Loucy (cell line): ENCODE results near the gene ROPN1B.
"Not testable (repeated sequence)": the region's sequence is repeated elsewhere in the genome, so short reads cannot be mapped to it uniquely, and the experiment has no call there.

Experiments
- EZH2phosphoT487 ChIP-seq: fragments of 200-600 bp; IDR thresholded peaks from 2 replicates; pipeline ENCODE4 v1.6.1; 2018; ENCODE audit warnings: antibody characterized with exemption, mild to moderate bottlenecking, moderate library complexity, borderline replicate concordance
- TF ChIP-seq, protein P1 (sequence below): fragments of 200-600 bp; sonication (generic); conservative IDR thresholded peaks from 2 replicates; pipeline ENCODE4 v1.5.1; 2014; ENCODE audit warnings: mild to moderate bottlenecking, antibody characterized with exemption, low read length

DNA sequence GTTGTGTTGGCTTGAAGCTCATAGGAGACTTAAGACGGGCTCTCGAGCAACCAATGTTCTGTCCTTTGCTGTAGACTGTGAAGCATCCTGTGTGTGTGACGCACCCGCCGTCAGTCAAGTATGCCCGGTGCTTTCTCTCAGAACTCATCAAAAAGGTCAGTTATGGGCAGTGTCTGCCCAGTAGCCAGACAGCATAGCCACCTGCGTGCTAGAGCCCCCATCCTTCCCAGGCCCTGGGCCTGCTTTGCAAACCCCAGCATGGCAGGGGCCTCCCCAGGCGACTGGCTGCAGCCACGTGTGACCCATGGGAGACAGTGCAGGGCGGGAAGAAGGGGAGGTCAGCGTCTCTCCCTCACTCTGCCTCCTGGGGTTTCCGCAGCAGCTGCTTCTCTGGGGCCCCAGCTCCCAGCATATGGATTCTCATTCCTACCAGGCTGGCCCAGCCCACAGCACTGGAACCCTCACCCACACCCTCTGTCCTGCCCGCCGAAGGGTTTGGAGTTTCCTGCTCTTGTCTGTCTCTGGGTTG, 48.2 kb upstream of the ROPN1B start:
- TF ChIP-seq, protein P1, sequence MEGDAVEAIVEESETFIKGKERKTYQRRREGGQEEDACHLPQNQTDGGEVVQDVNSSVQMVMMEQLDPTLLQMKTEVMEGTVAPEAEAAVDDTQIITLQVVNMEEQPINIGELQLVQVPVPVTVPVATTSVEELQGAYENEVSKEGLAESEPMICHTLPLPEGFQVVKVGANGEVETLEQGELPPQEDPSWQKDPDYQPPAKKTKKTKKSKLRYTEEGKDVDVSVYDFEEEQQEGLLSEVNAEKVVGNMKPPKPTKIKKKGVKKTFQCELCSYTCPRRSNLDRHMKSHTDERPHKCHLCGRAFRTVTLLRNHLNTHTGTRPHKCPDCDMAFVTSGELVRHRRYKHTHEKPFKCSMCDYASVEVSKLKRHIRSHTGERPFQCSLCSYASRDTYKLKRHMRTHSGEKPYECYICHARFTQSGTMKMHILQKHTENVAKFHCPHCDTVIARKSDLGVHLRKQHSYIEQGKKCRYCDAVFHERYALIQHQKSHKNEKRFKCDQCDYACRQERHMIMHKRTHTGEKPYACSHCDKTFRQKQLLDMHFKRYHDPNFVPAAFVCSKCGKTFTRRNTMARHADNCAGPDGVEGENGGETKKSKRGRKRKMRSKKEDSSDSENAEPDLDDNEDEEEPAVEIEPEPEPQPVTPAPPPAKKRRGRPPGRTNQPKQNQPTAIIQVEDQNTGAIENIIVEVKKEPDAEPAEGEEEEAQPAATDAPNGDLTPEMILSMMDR, result not testable (repeated sequence)
- TF ChIP-seq EZH2phosphoT487, result not testable (repeated sequence)
